HL-60/S4 treated with phorbol 12-myristate 13-acetate at 8.2 ng/mL for 4 days and 3 days (cell line): ENCODE measurements around the gene ABCC1.
"Not testable (repeated sequence)": the region's sequence is repeated elsewhere in the genome, so short reads cannot be mapped to it uniquely, and the experiment has no call there.

Source experiments
- in situ Hi-C: fragments of 300-500 bp; cut with MboI; formaldehyde crosslinking; loops from 2 replicates; pipeline ENCODE4 v1.15.0; 2022; ENCODE audit warnings: low sequenced_read_pairs

Gene ABCC1

DNA sequence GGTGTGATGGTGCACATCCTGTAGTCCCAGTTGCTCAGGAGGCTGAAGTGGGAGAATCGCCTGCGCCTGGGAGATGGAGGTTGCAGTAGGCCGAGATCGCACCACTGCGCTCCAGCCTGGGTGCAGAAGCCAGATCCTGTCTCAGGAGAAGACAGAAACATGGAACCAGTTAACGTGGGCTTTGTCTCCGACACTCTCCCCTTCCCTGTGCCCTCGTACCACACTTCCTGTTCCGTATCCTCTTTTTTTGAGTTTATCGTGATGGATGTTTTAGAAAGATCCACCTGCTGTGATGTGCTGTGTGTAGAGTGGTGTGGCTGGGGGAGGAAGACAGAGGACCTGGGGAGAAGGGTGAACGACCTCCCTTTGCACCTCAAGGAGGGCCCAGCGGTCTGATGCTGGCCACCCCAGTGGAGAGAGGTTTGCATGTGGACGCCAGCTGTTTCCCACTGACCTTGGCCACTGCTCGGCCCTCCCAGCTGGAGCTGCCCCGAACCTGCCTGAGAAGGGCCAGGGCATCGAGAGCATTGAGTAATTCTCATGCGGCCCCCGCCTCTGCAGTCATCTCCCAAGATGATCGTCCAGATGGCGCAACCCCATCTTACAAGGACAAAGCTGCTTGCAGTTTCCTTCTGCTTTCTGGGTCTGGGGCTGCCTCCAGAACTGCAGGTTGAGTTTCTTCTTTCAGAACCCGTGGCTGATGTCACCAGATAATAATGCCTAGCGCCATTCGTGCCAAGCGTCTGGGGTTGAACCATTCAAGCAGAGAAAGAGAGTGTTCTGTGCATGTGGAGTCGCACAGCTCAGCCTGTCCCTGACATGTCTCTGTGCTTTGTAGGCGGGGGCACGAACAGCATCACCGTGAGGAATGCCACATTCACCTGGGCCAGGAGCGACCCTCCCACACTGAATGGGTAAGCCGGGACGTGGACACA, 126.3 kb downstream of the ABCC1 start:
- in situ Hi-C loops, result no loop called here

DNA sequence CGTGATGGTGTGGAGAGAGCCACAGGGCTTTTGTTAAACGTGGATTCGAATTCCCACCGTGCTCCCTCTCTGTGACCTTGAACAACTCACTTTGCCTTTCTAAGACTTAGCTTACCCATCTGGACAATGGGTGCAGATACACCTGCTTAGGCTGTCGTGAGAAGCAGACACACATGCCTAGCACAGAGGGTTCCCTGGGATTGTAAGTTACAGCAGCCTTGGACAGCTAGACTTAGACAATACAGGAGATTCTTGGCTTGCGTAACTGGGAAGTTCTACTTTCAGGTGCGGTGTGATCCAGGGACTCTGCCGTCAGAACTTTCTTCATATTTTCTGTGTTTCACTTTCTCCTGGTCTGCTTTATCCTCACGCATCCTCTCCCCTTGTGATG, 127.0 kb downstream of the ABCC1 start:
- in situ Hi-C loops, result no loop called here

DNA sequence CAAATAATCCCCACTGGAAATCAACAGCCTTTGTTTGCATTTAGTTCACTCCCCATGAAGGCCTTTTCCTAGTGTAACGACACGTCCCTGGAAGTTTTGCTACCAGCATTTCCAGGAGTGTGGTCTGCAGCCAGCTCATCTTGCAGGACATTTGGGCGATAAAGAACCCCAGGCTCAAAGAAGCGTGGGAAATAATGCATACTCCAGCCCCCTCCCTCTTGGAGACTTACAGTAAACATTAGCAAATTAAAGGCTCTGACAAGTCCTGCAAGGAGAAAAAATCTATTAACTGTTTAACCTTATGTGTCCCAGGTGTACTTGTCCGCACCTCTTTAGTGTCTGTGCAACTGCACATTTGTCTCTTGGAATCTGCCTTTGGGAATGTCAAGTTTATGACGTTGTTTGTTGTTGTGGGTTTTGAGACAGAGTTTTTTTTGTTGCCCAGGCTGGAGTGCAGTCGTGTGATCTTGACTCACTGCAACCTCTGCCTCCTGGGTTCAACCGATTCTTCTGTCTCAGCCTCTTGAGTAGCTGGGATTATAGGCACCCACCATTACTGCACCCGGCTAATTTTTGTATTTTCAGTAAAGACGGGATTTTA, 131.1 kb downstream of the ABCC1 start:
- in situ Hi-C loops, result no loop called here

DNA sequence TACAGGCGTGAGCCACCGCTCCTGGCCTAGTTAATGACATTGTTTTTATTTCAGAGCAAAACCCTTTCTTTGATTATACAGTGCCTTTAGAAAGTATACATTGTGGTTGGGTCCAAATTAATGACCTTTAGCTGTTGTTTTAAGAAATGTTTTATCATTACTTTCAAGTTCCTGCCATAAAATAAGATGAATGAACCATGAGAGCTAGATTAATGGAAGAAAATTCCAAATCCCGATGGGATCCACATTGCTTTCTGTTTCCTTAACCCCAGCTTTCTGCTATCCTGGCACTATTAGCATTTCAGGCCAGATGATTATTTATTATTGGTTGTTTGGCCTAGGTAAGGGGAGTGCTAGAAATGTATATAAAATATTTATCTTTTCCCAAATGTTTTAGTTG, 131.7 kb downstream of the ABCC1 start:
- in situ Hi-C loops, result no loop called here

DNA sequence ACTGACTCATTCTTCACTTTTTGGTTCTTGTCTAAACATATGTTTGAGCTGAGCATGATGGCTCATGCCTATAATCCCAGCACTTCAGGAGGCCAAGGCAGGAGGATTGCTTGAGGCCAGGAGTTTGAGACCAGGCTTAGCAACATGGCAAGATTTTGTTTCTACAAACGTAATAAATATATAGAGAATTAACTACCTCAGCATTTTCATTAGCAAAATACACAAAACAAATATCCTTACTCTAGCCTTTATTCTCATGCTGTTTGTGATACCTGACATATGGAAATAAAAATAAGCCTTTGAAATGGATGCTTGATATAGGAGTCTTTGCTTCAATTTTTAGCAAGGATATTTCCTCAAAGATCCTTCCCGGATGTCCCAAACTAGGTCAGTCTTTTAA, 132.8 kb downstream of the ABCC1 start:
- in situ Hi-C loops, result no loop called here

DNA sequence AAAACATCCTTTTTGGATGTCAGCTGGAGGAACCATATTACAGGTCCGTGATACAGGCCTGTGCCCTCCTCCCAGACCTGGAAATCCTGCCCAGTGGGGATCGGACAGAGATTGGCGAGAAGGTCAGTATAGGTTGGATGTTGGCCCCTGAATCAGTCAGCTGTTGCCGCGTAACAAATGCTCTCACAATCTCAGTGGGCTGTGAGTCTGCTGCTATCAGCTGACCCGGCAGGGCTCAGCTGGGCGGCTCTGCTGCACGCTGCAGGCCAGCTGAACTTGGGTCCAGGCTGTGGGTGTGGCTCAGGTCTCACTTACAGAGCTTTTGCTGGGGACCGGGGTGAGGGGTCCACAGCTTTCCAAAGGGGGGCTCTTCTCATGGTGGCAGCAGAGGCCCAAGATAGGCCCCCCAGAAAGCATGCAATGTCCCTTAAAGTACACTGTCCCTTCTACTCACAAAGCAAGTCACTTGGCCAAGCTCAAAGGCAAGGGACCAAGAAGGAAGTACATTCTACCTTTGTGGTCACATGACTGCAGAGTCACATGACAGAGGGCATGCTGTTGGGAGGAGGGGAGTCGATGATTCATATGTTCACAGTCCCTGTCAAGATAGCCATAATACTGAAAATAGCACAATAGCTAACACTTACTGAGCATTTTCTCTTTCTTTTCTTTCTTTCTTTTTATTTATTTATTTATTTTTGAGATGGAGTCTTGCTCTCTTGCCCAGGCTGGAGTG, 134.2 kb downstream of the ABCC1 start:
- in situ Hi-C loops, result no loop called here

DNA sequence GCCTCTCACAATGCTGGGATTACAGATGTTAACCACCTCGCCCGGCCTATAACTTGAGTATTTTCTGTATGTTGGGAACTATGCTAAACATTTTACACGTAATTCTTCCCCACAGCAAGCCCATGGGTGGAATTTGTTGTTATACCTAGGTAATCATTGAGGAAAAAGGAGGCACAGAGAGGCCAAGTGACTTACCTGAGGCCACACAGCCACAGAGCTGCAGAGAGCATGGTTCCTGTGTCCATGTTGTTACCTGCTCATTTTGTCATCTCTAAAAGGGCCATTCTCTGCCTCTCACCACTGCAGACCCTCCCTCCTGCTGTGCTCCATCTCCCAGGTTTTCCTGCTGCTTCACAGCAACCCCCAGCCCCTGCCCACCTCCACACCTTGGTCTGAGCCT, 135.5 kb downstream of the ABCC1 start:
- in situ Hi-C loops, result no loop called here

DNA sequence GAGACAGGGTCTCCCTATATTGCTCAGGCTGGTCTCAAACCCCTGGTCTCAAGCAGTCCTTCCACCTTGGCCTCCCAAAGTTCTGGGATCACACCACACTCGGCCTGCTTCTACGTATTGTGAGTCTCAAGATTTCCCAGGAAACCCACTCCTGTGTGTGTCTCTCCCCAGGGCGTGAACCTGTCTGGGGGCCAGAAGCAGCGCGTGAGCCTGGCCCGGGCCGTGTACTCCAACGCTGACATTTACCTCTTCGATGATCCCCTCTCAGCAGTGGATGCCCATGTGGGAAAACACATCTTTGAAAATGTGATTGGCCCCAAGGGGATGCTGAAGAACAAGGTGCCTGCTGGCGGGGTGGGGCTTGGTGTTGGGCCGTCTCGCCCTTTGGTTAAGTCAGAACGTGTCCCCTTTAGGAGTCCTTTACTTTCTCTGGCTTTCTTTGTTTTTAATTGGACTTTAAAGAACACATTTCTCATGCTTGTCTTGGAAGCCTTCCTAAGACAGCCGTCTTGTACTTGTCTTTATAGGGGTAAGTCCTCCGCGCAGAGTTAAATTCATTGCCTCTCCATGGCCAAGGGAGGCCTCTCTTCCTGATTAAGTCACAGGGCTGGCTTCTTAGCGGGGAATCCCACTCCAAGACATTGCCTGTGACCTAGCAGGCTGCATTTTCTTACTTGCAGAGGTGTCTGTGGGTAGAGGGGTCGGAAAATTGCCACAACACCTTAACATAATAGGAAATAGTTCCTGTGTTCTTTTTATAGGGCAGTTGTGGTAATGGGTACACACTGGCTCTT, 137.4 kb downstream of the ABCC1 start:
- in situ Hi-C loops, result no loop called here

DNA sequence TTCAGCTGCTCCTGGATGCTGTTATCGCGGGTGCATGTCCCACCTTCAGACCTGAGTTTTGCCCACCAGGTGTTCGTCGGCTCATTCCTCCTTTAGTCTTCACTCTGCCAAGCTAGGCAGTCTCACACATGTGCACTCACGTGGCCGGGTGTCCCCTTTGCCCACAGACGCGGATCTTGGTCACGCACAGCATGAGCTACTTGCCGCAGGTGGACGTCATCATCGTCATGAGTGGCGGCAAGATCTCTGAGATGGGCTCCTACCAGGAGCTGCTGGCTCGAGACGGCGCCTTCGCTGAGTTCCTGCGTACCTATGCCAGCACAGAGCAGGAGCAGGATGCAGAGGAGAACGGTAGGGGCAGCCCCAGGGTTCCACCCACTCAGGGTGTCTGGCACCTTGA, 140.8 kb downstream of the ABCC1 start:
- in situ Hi-C loops, result no loop called here

DNA sequence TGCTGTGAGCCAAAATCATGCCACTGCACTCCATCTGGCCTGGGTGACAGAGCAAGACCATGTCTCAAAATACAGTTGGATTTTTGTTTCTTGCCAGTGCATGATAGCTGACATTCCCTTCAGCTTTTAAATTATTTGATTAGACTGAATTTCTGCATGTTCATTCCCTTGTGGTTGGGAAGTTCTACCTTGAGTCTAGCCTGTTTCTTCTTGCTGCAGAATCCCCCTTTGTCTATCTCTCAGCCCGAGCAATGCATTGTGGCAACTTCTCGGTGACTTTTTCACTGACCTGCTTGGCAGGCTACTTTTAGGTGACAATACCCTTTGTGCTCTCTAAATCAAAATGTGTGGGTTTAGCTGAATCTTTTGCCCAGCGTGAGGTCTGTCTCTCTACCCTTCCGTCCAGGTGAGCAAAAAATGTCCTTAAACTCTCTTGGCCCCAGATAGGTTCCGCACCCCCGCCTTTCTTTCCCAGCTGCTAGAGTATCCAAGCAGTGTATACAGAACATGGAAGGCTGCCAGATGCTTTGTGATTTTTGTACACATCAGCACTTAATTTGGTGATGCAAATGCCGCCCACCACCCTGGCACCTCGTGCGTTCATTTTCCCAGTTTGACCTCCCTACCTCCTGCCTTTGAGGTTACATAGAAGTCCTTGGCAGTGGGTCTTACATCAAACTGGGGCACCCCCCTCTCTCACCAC, 143.7 kb downstream of the ABCC1 start:
- in situ Hi-C loops, result no loop called here

DNA sequence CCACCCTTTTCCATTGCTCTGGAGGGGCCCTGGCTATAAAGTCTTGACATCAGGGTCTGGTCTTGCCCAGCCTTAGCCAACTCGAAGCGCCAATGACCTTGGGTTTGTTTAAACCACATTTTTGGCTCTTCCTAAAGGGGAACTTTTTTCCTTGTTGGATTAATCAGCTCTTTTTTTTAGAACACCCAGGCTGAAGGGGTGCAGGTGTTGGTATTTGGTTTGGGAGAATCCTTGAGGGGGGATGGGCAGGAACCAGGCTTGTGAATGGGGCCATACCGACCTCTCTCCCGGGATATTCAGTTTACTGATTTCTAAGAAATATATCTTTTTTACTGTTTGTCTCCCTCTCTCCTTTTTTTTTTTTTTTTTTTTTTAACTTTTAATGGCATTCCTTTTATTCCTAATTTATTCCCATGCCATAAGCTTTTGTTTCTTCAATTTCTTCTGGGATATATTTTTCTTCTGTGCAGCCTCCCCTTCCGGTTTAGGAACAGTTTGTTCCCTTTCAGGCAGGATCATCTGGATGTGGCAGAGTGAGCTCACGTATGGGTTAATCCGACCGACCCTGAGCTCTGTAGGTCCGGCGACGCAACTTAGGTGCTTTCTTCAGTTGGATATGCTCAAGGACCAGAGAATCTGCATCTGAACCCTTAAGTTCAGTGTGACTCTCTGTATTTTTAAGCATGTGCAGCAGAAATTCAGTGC, 144.4 kb downstream of the ABCC1 start:
- in situ Hi-C loops, result no loop called here

DNA sequence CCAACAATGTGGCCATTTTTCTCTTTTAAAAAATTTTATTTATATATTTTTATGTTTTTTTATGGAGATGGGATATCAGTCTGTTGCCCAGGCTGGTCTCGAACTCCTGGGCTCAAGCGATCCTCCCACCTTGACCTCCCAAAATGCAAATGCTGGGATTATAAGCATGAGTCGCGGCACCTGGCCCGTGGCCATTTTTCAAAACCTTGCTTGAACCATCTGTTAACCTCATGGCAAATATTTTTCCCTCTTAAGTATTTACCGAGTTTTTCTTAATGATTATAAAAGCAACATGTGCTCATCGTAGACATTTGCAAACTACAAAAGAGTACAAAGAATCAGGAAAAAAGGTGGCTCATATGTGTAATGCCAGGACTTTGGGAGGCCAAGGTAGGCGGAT, 146.2 kb downstream of the ABCC1 start:
- in situ Hi-C loops, result no loop called here

DNA sequence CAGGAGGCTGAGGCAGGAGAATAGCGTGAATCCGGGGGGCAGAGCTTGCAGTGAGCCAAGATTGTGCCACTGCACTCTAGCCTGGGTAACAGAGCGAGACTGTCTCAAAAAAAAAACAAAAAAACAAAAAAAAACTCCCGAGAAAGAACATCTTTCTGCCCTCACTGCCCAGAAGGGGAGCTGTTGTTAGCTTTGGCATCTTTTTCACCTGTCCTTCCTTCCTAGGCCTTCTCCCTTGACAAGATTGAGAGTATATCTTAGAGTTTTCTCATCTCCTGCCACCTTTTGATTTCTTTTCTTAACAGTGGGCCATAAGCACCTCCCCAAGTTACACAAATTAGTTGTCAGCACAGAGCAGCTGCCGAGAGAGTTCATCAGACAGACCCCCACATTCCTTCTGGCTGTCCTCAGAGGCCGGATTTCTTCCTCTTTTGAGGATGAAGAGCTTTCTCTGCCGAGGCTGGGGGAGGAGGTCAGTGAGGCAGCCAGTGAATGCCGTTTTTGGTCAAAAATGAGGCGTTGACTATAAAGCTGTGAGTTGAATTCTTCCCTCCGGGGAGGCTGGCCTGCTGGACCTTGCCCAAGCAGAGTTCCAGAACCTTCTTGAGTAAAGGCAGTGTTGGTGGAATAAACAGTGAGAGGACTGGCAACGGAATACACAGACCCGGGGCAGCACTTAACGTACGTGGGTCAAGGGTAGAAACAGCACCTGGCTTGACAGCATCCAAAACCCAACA, 146.9 kb downstream of the ABCC1 start:
- in situ Hi-C loops, result no loop called here

DNA sequence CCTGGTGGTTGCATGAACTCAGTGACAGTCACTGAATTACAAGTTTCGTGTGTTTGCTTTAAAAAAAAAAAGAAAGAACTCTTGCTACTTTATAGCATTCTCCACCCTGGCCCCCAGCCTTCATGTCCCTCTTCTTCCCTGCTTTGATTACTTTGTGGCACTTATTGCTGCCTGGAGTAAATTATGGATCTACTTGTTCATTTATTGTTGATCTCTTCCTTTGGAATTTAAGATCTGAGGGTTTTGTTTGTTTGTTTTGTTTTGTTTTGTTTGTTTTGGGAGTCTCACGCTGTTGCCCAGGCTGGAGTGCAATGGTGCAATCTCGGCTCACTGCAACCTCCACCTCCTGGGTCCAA, 147.4 kb downstream of the ABCC1 start:
- in situ Hi-C loops, result no loop called here

DNA sequence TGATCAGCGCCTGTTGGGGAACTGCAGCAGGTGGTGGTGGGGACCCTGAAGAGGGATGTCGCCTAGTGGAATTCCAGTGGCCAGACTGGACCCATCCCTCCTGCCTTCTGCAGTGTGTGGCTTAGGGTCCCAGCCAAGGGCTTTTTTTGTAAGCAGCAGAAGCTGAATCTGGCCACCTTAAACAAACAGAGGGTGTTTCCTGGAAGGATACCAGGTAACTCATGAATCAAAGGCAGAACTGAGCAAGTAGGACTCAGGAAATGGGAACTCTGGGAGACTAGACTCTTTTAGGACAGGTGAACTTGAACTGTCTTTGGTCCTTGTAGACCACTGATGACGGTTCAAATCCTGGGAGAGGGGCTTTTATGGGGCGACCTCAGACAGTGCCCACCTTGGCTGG, 149.9 kb downstream of the ABCC1 start:
- in situ Hi-C loops, result no loop called here

DNA sequence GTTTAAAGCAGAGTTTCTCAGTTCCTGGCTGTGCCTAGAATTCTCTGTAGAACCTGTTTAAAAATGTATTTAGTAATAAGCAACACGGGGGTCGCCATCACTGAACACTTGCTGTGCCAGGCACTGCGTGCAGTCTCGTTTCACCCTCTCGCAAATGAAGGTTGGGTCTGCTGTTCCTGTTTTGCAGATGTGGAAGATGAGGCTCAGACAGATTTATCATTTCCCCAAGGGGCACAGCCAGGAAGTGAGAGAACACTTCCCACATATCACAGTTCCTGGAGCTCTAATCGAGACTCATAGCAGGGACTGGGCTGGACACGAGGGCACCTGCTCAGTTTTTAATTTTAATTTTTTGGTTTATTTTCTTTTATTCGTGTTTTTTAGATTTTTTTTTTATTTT, 151.2 kb downstream of the ABCC1 start:
- in situ Hi-C loops, result no loop called here

DNA sequence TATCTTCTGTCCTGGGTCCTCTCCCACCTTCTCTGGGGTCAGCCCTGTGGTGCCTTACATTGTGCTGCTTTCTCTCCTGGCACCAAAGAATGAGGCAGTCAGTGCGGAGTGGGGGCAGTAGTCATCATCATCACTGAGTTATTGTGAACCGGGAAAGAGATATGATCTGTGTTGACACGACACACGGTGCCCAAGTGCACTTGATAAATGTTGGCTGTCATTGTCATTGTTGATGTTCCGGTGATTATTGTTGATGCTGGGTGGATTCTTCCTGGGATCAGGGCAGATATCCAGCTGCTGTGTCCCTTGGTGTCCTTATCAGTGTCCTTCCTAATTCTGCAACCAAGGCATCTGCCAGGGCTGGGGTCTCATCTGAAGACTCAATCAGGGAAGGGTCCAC, 152.2 kb downstream of the ABCC1 start:
- in situ Hi-C loops, result no loop called here

DNA sequence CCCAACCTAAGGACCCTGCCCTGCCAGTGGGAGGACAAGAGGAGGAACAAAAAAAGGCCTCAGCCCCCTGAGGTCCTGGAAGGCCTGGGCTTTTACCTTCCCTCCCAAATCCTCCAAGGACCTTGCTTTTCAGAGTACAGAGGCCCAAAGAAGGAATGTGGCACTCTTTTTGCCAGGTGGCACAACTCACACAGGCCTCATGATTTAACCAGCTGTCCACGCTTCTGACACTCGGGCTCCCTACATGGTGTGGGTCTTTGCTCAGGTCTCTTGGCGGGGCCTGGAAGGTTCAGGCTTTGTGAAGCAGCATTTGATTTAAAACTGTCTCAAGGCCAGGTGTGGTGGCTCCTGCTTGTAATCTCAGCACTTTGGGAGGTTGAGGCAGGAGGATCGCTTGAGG, 153.3 kb downstream of the ABCC1 start:
- in situ Hi-C loops, result no loop called here

DNA sequence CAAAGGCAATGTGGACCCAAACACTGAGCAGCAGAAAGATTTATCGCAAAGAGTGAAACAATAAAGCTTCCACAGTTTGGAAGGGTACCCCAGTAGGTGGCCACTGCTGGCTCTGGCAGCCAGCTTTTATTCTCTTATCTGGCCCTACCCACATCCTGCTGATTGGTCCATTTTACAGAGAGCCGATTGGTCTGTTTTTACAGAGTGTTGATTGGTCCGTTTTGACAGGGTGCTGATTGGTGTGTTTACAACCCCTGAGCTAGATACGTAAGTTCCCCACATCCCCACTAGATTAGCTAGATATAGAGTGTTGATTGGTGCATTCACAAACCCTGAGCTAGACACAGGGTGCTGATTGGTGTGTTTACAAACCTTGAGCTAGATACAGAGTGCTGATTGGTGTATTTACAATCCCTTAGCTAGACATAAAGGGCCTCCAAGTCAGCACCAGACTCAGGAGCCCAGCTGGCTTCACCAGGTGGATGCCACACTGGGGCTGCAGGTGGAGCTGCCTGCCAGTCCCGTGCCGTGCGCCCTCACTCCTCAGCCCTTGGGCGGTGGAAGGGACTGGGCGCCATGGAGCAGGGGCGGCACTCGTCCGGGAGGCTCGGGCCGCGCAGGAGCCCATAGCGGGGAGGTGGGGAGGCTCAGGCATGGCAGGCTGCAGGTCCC, 154.9 kb downstream of the ABCC1 start:
- in situ Hi-C loops, result not testable (repeated sequence)
